HepG2 (cell line): Measurements from ENCODE around the gene KCND3. TPM values are rescaled to one million over a fixed set of nuclear protein-coding genes. Genes with fewer than 3 reads are reported as not detected.

ENCODE experiments used
- AGO1 ChIP-seq: fragments of 200-400 bp; formaldehyde crosslinking; IDR thresholded peaks from 2 replicates; pipeline ENCODE4 v1.6.1; 2017; ENCODE audit warnings: mild to moderate bottlenecking, low read depth, low read length, moderate library complexity; ENCODE audit not compliant: poor library complexity, severe bottlenecking
- AGO2 ChIP-seq: fragments of 200-400 bp; formaldehyde crosslinking; optimal IDR thresholded peaks from 2 replicates; pipeline ENCODE3; 2017; ENCODE audit warnings: mild to moderate bottlenecking, low read depth, low read length, moderate library complexity
- CBFB ChIP-seq: sonication (generic); formaldehyde crosslinking; IDR thresholded peaks from 2 replicates; pipeline ENCODE4 v1.4.0; 2020; ENCODE audit warnings: missing genetic modification reagents
- HMG20A ChIP-seq: IDR thresholded peaks from 2 replicates; pipeline ENCODE4 v1.6.1; 2016; ENCODE audit warnings: borderline replicate concordance
- NCOA2 ChIP-seq: sonication (generic); formaldehyde crosslinking; IDR thresholded peaks from 2 replicates; pipeline ENCODE4 v1.8.0; 2022; ENCODE audit warnings: inconsistent platforms
- REL ChIP-seq: sonication (generic); formaldehyde crosslinking; conservative IDR thresholded peaks from 2 replicates; pipeline ENCODE4 v1.8.0; 2022; ENCODE audit warnings: mild to moderate bottlenecking, missing genetic modification reagents, moderate library complexity
- SAP130 ChIP-seq: IDR thresholded peaks from 2 replicates; pipeline ENCODE4 v1.6.1; 2016; ENCODE audit warnings: low read depth
- SNAI1 ChIP-seq: sonication (generic); formaldehyde crosslinking; IDR thresholded peaks from 2 replicates; pipeline ENCODE4 v1.5.0; 2020; ENCODE audit warnings: mild to moderate bottlenecking, missing genetic modification reagents, borderline replicate concordance
- SOX5 ChIP-seq: IDR thresholded peaks from 2 replicates; pipeline ENCODE4 v1.6.1; 2016; ENCODE audit warnings: borderline replicate concordance
- SP4 ChIP-seq: sonication (generic); formaldehyde crosslinking; IDR thresholded peaks from 2 replicates; pipeline ENCODE4 v1.8.1; 2023; ENCODE audit warnings: mild to moderate bottlenecking, missing genetic modification reagents
- SRSF9 ChIP-seq: fragments of 200-400 bp; formaldehyde crosslinking; IDR thresholded peaks from 2 replicates; pipeline ENCODE4 v1.6.1; 2018; ENCODE audit warnings: borderline replicate concordance, mild to moderate bottlenecking, low read depth, low read length; ENCODE audit not compliant: insufficient read depth, poor library complexity, severe bottlenecking
- TGIF2 ChIP-seq: IDR thresholded peaks from 2 replicates; pipeline ENCODE4 v1.6.1; 2016; ENCODE audit warnings: control low read depth, missing compliant biosample characterization
- ZMYM2 ChIP-seq: sonication (generic); formaldehyde crosslinking; IDR thresholded peaks from 2 replicates; pipeline ENCODE4 v1.8.0; 2022; ENCODE audit warnings: mild to moderate bottlenecking, missing genetic modification reagents
- ZNF441 ChIP-seq: sonication (generic); formaldehyde crosslinking; IDR thresholded peaks from 2 replicates; pipeline ENCODE4 v1.7.0; 2021; ENCODE audit warnings: missing genetic modification reagents, borderline replicate concordance
- ZNF567 ChIP-seq: sonication (generic); formaldehyde crosslinking; IDR thresholded peaks from 2 replicates; pipeline ENCODE4 v1.8.1; 2023; ENCODE audit warnings: mild to moderate bottlenecking, missing genetic modification reagents, borderline replicate concordance
- ZNF619 ChIP-seq: sonication (generic); formaldehyde crosslinking; IDR thresholded peaks from 2 replicates; pipeline ENCODE4 v1.4.0; 2020; ENCODE audit warnings: mild to moderate bottlenecking, missing genetic modification reagents
- ZNF644 ChIP-seq: IDR thresholded peaks from 2 replicates; pipeline ENCODE4 v1.6.1; 2016; ENCODE audit warnings: low read depth
- ZNF839 ChIP-seq: sonication (generic); formaldehyde crosslinking; IDR thresholded peaks from 2 replicates; pipeline ENCODE4 v1.4.0; 2020; ENCODE audit warnings: missing genetic modification reagents, mild to moderate bottlenecking, borderline replicate concordance
- polyA plus RNA-seq, 8 experiments: library from polyadenylated mRNA; depleted of rRNA in 3 of 8; stranded (reverse) in 7 of 8; unstranded in 1 of 8; fragments of >200 nt; fragmentation: Illumina TruSeq in 4 of 8; extraction: Trizol in 4 of 8; gene quantifications; 2 replicates each; pipeline versions ENCODE4 v1.2.1 to v1.2.3, GENCODE V29; 2011 to 2016; ENCODE audit warnings: low read depth in 4 of 8, missing spikeins in 1 of 8, mixed read lengths in 1 of 8; ENCODE audit not compliant: insufficient read depth in 1 of 8
- total RNA-seq, 5 experiments: library from RNA; depleted of rRNA; stranded (reverse); fragments of >200 nt; fragmentation: Illumina TruSeq; extraction: Trizol; gene quantifications; 2 replicates each; pipeline ENCODE4 v1.2.3, GENCODE V29; 2016; ENCODE audit warnings: low read depth in 1 of 5
- TF ChIP-seq, protein P1 (sequence below), 2 experiments: IDR thresholded peaks; 2 replicates each; pipeline ENCODE4 v1.6.1; 2011 to 2012; ENCODE audit warnings: low read length in 2 of 2, borderline replicate concordance in 1 of 2, low read depth in 1 of 2, mild to moderate bottlenecking in 1 of 2, moderate library complexity in 1 of 2
- TF ChIP-seq, protein P2 (sequence below): sonication (generic); formaldehyde crosslinking; IDR thresholded peaks from 2 replicates; pipeline ENCODE4 v1.4.0; 2020; ENCODE audit warnings: missing genetic modification reagents, borderline replicate concordance
- TF ChIP-seq, protein P3 (sequence below): fragments of 450-650 bp; IDR thresholded peaks from 2 replicates; pipeline ENCODE4 v1.6.1; 2016

KCND3 gene
- total and polyA plus RNA-seq, 2 of the 13 experiments (the other 11 are each of a cell fraction or from before 2014, with no cell fraction given): 0.04 TPM; not detected in 1

DNA sequence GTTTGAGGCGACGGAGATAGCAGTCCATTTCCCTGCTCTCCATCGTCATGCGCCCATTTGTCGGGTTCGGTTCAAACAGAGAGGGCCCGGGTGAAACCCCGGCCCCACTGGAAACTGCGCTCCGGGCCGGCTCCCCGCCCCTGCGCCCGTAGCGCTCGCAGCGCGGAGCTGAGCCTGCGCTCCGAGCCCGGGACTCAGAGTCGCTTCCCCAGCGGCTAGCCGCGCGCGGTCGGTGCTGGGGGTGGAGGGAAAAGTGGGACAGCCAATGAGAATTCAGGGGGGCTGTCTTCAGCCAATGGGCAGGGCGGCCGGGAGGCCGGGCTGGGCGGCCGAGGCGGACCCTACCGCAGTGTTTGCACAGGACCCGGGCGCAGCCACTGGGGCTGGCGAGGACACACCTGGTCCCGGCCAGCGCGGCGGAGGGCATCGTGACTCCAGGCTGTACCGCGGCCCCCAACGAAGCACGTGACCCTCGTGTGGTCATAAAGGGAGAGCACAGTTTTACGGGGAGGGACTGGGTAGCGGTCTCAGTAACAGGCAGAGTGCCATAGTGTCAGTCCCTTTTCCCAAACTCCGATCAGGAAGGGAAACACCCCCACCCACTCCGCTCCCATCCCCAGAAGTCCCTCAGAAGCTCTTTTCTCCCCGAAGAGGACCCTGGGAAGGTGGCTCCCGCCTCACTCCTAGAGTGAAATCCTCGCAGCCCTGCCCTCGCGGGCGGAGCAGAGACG lies 250.1 kb downstream of the KCND3 start, which contains the start of gene INKA2 (continued):
- TF ChIP-seq, protein P1, sequence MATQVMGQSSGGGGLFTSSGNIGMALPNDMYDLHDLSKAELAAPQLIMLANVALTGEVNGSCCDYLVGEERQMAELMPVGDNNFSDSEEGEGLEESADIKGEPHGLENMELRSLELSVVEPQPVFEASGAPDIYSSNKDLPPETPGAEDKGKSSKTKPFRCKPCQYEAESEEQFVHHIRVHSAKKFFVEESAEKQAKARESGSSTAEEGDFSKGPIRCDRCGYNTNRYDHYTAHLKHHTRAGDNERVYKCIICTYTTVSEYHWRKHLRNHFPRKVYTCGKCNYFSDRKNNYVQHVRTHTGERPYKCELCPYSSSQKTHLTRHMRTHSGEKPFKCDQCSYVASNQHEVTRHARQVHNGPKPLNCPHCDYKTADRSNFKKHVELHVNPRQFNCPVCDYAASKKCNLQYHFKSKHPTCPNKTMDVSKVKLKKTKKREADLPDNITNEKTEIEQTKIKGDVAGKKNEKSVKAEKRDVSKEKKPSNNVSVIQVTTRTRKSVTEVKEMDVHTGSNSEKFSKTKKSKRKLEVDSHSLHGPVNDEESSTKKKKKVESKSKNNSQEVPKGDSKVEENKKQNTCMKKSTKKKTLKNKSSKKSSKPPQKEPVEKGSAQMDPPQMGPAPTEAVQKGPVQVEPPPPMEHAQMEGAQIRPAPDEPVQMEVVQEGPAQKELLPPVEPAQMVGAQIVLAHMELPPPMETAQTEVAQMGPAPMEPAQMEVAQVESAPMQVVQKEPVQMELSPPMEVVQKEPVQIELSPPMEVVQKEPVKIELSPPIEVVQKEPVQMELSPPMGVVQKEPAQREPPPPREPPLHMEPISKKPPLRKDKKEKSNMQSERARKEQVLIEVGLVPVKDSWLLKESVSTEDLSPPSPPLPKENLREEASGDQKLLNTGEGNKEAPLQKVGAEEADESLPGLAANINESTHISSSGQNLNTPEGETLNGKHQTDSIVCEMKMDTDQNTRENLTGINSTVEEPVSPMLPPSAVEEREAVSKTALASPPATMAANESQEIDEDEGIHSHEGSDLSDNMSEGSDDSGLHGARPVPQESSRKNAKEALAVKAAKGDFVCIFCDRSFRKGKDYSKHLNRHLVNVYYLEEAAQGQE (IDR thresholded peaks at IDR 0.05; ENCODE audit: borderline replicate concordance in 1 of 2, low read depth in 1 of 2, low read length in 2 of 2): peak in 1 of 2 experiments; percentile 16; a peak in 1 of 4 replicates
- TF ChIP-seq, protein P2, sequence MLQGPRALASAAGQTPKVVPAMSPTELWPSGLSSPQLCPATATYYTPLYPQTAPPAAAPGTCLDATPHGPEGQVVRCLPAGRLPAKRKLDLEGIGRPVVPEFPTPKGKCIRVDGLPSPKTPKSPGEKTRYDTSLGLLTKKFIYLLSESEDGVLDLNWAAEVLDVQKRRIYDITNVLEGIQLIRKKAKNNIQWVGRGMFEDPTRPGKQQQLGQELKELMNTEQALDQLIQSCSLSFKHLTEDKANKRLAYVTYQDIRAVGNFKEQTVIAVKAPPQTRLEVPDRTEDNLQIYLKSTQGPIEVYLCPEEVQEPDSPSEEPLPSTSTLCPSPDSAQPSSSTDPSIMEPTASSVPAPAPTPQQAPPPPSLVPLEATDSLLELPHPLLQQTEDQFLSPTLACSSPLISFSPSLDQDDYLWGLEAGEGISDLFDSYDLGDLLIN (CRISPR knock-in tag): peak; percentile 72; the same call in 1 of the 2 replicates
- TF ChIP-seq SP4 (CRISPR knock-in tag): peak; percentile 57; the same call in 1 of the 2 replicates
- TF ChIP-seq ZNF567 (CRISPR knock-in tag): peak; percentile 78; the same call in 1 of the 2 replicates
- TF ChIP-seq TGIF2 (CRISPR knock-in tag): peak; percentile 37; the same call in 1 of the 2 replicates
- TF ChIP-seq ZNF644 (CRISPR knock-in tag): no peak
- peak; percentile 93 for TF ChIP-seq ZNF441 (CRISPR knock-in tag)
- TF ChIP-seq CBFB: peak; percentile 32; the same call in 1 of the 2 replicates
- TF ChIP-seq NCOA2 (CRISPR knock-in tag): no peak
- peak; percentile 69; the same call in 1 of the 2 replicates for TF ChIP-seq ZNF619 (CRISPR knock-in tag)
- peak; percentile 85 for TF ChIP-seq SNAI1 (CRISPR knock-in tag)
- TF ChIP-seq, protein P3, sequence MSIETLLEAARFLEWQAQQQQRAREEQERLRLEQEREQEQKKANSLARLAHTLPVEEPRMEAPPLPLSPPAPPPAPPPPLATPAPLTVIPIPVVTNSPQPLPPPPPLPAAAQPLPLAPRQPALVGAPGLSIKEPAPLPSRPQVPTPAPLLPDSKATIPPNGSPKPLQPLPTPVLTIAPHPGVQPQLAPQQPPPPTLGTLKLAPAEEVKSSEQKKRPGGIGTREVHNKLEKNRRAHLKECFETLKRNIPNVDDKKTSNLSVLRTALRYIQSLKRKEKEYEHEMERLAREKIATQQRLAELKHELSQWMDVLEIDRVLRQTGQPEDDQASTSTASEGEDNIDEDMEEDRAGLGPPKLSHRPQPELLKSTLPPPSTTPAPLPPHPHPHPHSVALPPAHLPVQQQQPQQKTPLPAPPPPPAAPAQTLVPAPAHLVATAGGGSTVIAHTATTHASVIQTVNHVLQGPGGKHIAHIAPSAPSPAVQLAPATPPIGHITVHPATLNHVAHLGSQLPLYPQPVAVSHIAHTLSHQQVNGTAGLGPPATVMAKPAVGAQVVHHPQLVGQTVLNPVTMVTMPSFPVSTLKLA: no peak; the same call in 1 of the 2 replicates
- no peak for TF ChIP-seq HMG20A (CRISPR knock-in tag)
- peak; percentile 89; the same call in 1 of the 2 replicates for TF ChIP-seq REL
- TF ChIP-seq ZMYM2 (CRISPR knock-in tag): peak; percentile 46; the same call in 1 of the 2 replicates
- TF ChIP-seq SAP130: peak; percentile 78
- no peak for TF ChIP-seq SRSF9
- TF ChIP-seq AGO1: peak; percentile 13
- peak; percentile 39 for TF ChIP-seq AGO2
- TF ChIP-seq SOX5 (CRISPR knock-in tag): peak; percentile 45; the same call in 1 of the 2 replicates
- TF ChIP-seq ZNF839: no peak
